Left cardiac atrium (tissue), 4 donors: Measurements from ENCODE around the gene TPPP3. TPM values are rescaled to one million over a fixed set of nuclear protein-coding genes. Genes with fewer than 3 reads are reported as not detected.
"Not testable (repeated sequence)": the region's sequence is repeated elsewhere in the genome, so short reads cannot be mapped to it uniquely, and the experiment has no call there.

Experiments
- ATAC-seq, 2 donors: fragments of 200-7000 bp; cut with Tn5 transposase; one replicate each; pipeline ENCODE4 v1.9.1; 2020; ENCODE audit warnings: mild to moderate bottlenecking in 2 of 2, moderate library complexity in 2 of 2
- DNase-seq: peaks from one replicate; pipeline ENCODE4 v3.0.0-alpha.2; 2020
- intact Hi-C, 2 donors: fragments of 100-400 bp; cut with DNase I; formaldehyde crosslinking; loops; one replicate each; pipeline versions ENCODE4 v1.14.1 to v1.15.1; 2022 to 2023
- total RNA-seq, 2 donors: library from RNA; stranded (reverse); fragmentation: NEBNext Ultra II Directional; extraction: Animal tissue kit (Norgen Biotek cat#: 25700); gene quantifications; one replicate each; pipeline ENCODE4 v1.2.1, GENCODE V29; 2021
- donor health status: DM: no; HTN: yes; CAD: no.
- donor health status: DM: no; HTN: yes; CAD: no; lungs with severe emphysema.
- donor health status: DM: yes; HTN: yes; CAD: no.
- donor health status: Dilated cardiomyopathy.

The TPPP3 gene
- total RNA-seq, 2 donors from 2014 or later = 22.9 to 40.1 TPM

GRCh38 chr16:67428146-67428731, 34.9 kb upstream of the TPPP3 start:
- DNase-seq = peak; percentile 80
- ATAC-seq = peak; percentile 68 to 76
- intact Hi-C loops = loop anchor here (5.0 kb wide), 1 partner anchor 39 kb away; no protein-coding TSS in a partner anchor

GRCh38 chr16:67426950-67427349, 33.7 kb upstream of the TPPP3 start:
- DNase-seq = no peak
- ATAC-seq = no peak
- intact Hi-C loops = loop anchor here (5.0 kb wide), 1 partner anchor 40 kb away; no protein-coding TSS in a partner anchor

- intact Hi-C loops = loop anchor here (5.0 kb wide), 1 partner anchor 41 kb away; no protein-coding TSS in a partner anchor
- DNase-seq = no peak
These were observed 32.7 kb upstream of the TPPP3 start for GRCh38 chr16:67426022-67426421.

DNA sequence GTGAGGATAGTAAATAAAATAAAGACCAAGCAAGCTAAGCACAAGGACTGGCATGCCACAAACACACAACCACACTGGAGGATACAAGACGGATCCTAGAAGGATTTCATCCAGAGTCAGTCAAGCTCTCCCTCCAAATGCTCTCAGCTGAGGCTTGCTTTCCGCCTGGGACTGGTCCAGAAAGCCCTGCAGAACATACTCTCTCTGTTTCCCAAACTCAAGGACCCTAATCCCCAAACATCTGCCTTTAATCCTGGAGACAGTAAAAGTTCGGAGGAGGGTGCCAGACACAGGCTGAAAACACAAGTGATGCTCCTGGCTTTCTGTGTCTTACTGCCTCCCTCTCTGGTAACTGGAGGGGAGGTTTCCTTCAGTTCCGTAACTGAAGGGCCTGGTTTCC, 32.3 kb upstream of the TPPP3 start:
- no peak for DNase-seq
- intact Hi-C loops = loop anchor here (5.0 kb wide), 1 partner anchor 42 kb away; no protein-coding TSS in a partner anchor
- ATAC-seq = no peak

More at GRCh38 chr16:67426022-67426421, 32.7 kb upstream of the TPPP3 start:
- no peak for ATAC-seq

GRCh38 chr16:67425061-67425460, 31.8 kb upstream of the TPPP3 start:
- ATAC-seq (no peak), DNase-seq (no peak)
- intact Hi-C loops = loop anchor here (5.0 kb wide), 1 partner anchor 42 kb away; no protein-coding TSS in a partner anchor

DNA sequence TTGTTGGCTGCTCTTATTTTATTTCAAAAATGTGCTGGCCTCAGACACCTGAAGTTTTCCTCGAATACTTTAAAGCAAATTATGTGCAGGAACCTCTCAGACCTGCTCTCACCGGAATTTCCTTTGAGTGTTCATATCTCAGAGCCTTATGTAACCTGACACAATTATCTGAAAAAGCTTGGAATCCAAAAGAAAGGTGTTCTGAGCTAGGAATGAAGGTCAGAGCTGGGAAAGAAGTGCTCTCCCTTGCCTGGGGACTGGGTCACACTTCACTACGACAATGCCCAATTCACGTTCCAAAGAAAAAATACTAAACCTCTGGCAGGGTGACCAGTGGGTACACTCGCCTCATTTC, 30.9 kb upstream of the TPPP3 start:
- ATAC-seq = no peak
- intact Hi-C loops = no loop called here
- no peak for DNase-seq

- no peak for DNase-seq
- intact Hi-C loops = no loop called here
- no peak for ATAC-seq
These were observed 30.4 kb upstream of the TPPP3 start for GRCh38 chr16:67423611-67424260.

- intact Hi-C loops = no loop called here
- DNase-seq (no peak), ATAC-seq (no peak)
These were observed 29.7 kb upstream of the TPPP3 start for GRCh38 chr16:67423015-67423414.

GRCh38 chr16:67421030-67421429, 27.7 kb upstream of the TPPP3 start:
- no peak for ATAC-seq
- no peak for DNase-seq
- intact Hi-C loops = no loop called here

DNA sequence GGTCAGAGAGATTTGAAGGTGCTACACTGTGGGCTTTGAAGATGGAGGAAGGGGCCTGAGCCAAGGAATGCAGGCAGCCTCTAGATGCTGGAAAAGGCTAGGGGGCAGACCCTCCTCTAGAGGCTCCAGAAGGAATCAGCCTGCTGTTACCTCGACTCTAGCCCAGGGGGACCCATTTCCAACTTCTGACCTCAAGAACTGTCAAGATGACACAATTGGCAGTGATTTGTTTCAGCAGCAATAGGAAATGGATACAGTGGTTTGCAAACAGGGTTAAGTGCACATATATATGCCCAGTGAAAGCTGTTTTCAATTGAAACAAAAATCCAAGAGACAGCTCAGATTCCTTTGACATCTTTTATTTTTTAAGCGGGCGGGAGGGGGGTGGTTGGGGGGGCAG, 26.6 kb upstream of the TPPP3 start:
- ATAC-seq = no peak
- intact Hi-C loops = no loop called here

GRCh38 chr16:67419502-67419901, 26.2 kb upstream of the TPPP3 start:
- intact Hi-C loops = no loop called here
- no peak for DNase-seq
- no peak for ATAC-seq

More for the DNA sequence above, 26.6 kb upstream of the TPPP3 start:
- no peak for DNase-seq

DNA sequence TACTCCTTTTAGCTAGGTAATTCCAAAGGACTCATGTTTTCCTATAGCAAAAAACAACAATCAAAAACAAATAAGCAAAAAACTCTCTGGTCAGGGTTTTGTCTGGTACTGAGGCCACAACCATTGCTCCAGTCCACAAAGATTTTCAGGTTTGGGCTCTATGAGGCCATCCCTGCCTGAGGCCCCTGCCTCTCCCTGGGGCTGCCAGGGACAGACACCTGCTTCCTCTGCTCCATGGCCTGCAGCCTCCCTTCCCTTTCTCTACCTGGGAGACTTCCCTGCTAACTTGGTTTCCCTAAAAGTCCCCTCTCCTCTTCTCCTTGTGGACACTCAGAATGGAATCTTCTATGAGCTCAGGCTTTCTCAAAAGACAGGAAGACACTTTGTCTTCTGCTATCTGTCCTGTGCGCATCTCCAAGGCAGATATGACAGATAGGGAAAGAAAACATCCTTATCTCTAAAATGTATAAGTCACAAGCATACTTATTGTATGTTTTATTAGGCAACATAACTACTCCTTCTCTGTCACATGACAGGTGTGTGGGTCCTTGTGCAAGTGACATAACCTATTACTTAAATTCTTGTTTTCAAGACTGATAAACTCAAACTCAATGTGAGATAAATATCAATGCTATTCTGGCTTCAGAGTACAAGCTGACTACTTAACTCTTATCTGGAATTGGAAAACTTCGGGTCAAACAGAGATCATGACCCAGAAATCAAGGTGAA, 24.2 kb upstream of the TPPP3 start:
- DNase-seq (no peak), ATAC-seq (no peak)
- intact Hi-C loops = no loop called here

- ATAC-seq = peak; percentile 97 to 98
- peak; percentile 86 for DNase-seq
- intact Hi-C loops = no loop called here
These were observed 22.8 kb upstream of the TPPP3 start, which contains the start of gene ZDHHC1 for GRCh38 chr16:67415872-67416793. Gene ZDHHC1, minus strand, starts transcription at chr16:67416477. Its CDS starts 8,702 bp downstream, at chr16:67407775.

- ATAC-seq, DNase-seq, intact Hi-C loops: not testable (repeated sequence)
These were observed 22.1 kb upstream of the TPPP3 start for GRCh38 chr16:67415421-67415820.

DNA sequence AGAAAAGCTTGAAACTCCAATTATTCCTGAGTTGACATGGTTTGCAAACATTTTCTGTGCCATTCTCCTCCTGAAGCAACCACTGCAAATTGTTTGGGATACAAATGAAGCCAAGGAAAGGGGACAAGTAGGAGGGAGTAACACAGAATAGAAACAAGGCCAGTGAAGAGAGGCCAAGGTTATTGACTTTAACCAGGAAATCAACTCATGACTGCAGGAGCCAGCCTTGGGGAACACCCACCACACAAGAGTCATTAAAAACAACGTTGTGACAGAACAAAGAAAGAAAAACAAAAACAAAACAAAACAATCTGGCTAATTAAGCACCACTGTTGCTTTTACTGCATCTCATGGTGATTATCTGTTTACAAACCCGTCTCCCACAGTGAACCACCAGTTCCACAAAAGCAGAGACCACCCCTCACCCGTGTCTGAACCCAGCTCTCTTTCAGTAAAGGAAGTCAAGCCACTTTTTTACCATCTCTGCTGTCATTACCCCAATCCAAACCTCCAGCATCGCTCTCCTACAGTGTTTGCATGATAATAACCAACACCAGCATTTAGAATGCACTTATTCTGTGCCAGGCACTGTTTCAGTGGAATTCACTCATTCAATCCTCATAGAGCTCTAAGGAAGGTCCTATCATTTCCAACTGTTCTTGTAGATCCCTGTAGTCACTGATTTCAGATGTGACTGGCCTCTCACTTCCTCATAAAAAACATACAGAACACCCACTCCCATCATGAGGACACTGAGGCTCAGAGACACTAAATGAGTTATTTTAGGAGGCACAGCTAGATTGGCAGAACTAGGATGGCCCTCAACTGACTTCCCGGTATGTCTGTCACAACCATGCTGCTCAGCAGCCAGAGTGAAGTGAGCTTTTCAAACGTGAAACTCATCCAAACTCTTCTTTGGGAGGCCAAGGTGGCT, 20.9 kb upstream of the TPPP3 start:
- no peak for DNase-seq
- ATAC-seq = no peak
- intact Hi-C loops = no loop called here

- DNase-seq = no peak
- ATAC-seq = no peak
- intact Hi-C loops = no loop called here
These were observed 19.0 kb upstream of the TPPP3 start for GRCh38 chr16:67412294-67412693.

DNA sequence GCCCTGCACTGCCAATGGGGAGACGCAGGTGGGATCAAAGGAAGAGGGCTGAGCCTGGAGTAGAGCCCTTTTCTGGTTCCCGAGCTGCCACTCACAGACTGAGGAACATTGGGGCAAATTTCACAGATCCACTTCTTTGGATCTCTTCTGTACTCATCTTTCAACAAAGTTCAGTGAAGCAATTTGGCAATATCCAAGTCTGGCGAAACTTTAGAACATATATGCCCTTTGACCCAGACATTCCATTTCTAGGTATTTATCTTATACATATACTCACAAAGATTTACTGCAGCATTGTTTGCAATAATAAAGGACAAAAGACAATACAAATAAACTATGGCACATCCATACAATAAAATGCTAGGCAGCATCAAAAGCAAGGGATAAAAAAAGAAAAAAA, 18.0 kb upstream of the TPPP3 start:
- ATAC-seq = no peak
- intact Hi-C loops = no loop called here
- no peak for DNase-seq

- intact Hi-C loops = loop anchor here in 1 of 2 donors (10.0 kb wide), 1 partner anchor 145 kb away; no protein-coding TSS in a partner anchor
- no peak for DNase-seq
- ATAC-seq = no peak
These were observed 16.3 kb upstream of the TPPP3 start for GRCh38 chr16:67409631-67410030.
